Activated T-helper 2 cell treated with anti-CD3 and anti-CD28 coated beads, Interferon-gamma antibody, Interleukin-2, Interleukin-4, amounts not matched to agents 10 μg/mL and 5 μg/mL and 100 μg/mL, durations not matched to agents 14 hours and 24 hours and 36 hours (primary cell): Measurements from ENCODE around the gene KRTAP5-6. TPM values are rescaled to one million over a fixed set of nuclear protein-coding genes. Genes with fewer than 3 reads are reported as not detected.

ENCODE experiments used
- DNase-seq: peaks from one replicate; pipeline ENCODE4 v3.0.0; 2021; ENCODE audit warnings: low spot score
- H3K27ac Mint-ChIP-seq: one replicate; pipeline ENCODE4 v1.8.0; 2021; ENCODE audit warnings: mixed read lengths
- H3K27me3 Mint-ChIP-seq: one replicate; pipeline ENCODE4 v1.8.0; 2021; ENCODE audit warnings: low read depth, mixed read lengths
- H3K36me3 Mint-ChIP-seq: one replicate; pipeline ENCODE4 v1.8.0; 2021; ENCODE audit warnings: low read depth, mixed read lengths
- H3K4me1 Mint-ChIP-seq: one replicate; pipeline ENCODE4 v1.8.0; 2021; ENCODE audit warnings: low read depth, mixed read lengths
- H3K4me3 Mint-ChIP-seq: one replicate; pipeline ENCODE4 v1.8.0; 2021; ENCODE audit warnings: low read depth, mild to moderate bottlenecking, moderate library complexity, mixed read lengths
- H3K9me3 Mint-ChIP-seq: one replicate; pipeline ENCODE4 v1.8.0; 2021; ENCODE audit warnings: mixed read lengths
- intact Hi-C: fragments of 100-400 bp; cut with micrococcal nuclease; formaldehyde crosslinking; loops from one replicate; pipeline ENCODE4 v1.15.1; 2023
- total RNA-seq: library from RNA; stranded (reverse); gene quantifications from 2 replicates; pipeline ENCODE4 v1.2.3, GENCODE V29; 2022

The KRTAP5-6 gene
- total RNA-seq, 1 donor from 2014 or later, result not detected

GRCh38 chr11:1692708-1693326 lies 4.2 kb upstream of the KRTAP5-6 start:
- no peak for DNase-seq
- H3K4me1 Mint-ChIP-seq, result no peaks in the 10 kb centered on the region
- peak overlapping the region; percentile 69 for H3K4me3 Mint-ChIP-seq
- H3K27me3 Mint-ChIP-seq, result peaks cover 24% of the 10 kb centered on the region
- H3K9me3 Mint-ChIP-seq, result no peaks in the 10 kb centered on the region
- H3K36me3 Mint-ChIP-seq, result no peaks in the 10 kb centered on the region
- intact Hi-C loops, result loop anchor here (5.0 to 10.0 kb wide), 2 partner anchors 41 to 462 kb away; no protein-coding TSS in a partner anchor
- H3K27ac Mint-ChIP-seq, result no peak overlapping the region

GRCh38 chr11:1693327-1694063 lies 3.5 kb upstream of the KRTAP5-6 start:
- peak overlapping the region; percentile 69 for H3K4me3 Mint-ChIP-seq
- H3K4me1 Mint-ChIP-seq, result peaks cover 2% of the 10 kb centered on the region

GRCh38 chr11:1694064-1694845 lies 2.7 kb upstream of the KRTAP5-6 start:
- Mint-ChIP-seq H3K4me3 (no peak overlapping the region), H3K9me3 (no peaks in the 10 kb centered on the region), H3K27ac (no peak overlapping the region), H3K27me3 (peaks cover 18% of the 10 kb centered on the region), H3K4me1 (peaks cover 2% of the 10 kb centered on the region), H3K36me3 (no peaks in the 10 kb centered on the region)
- intact Hi-C loops, result loop anchor here (1.0 to 10.0 kb wide), 3 partner anchors 42 to 461 kb away; no protein-coding TSS in a partner anchor
- peak; percentile 66 for DNase-seq

More at GRCh38 chr11:1693327-1694063, 3.5 kb upstream of the KRTAP5-6 start:
- intact Hi-C loops, result loop anchor here (1.0 to 10.0 kb wide), 3 partner anchors 41 to 461 kb away; no protein-coding TSS in a partner anchor
- DNase-seq, result peak; percentile 59
- Mint-ChIP-seq H3K36me3 (no peaks in the 10 kb centered on the region), H3K27ac (peak overlapping the region; percentile 20), H3K27me3 (peaks cover 24% of the 10 kb centered on the region), H3K9me3 (no peaks in the 10 kb centered on the region)

- DNase-seq, result no peak
- no peaks in the 10 kb centered on the region for H3K36me3 Mint-ChIP-seq
- H3K4me1 Mint-ChIP-seq, result peaks cover 2% of the 10 kb centered on the region
- no peak overlapping the region for H3K4me3 Mint-ChIP-seq
- H3K9me3 Mint-ChIP-seq, result no peaks in the 10 kb centered on the region
- intact Hi-C loops, result loop anchor here (1.0 to 10.0 kb wide), 3 partner anchors 43 to 460 kb away; no protein-coding TSS in a partner anchor
- H3K27ac Mint-ChIP-seq, result no peak overlapping the region
- H3K27me3 Mint-ChIP-seq, result peaks cover 16% of the 10 kb centered on the region
Measured at GRCh38 chr11:1694846-1695547, 2.0 kb upstream of the KRTAP5-6 start.

GRCh38 chr11:1695548-1696108 lies 1.4 kb upstream of the KRTAP5-6 start:
- Mint-ChIP-seq H3K4me3 (no peak overlapping the region), H3K9me3 (no peaks in the 10 kb centered on the region), H3K36me3 (no peaks in the 10 kb centered on the region), H3K27me3 (peaks cover 11% of the 10 kb centered on the region), H3K4me1 (peaks cover 2% of the 10 kb centered on the region), H3K27ac (no peak overlapping the region)
- DNase-seq, result no peak
- intact Hi-C loops, result loop anchor here (10.0 kb wide), 1 partner anchor 459 kb away; no protein-coding TSS in a partner anchor

- DNase-seq, result no peak
- Mint-ChIP-seq H3K4me3 (no peak overlapping the region), H3K27ac (no peak overlapping the region), H3K27me3 (peaks cover 11% of the 10 kb centered on the region), H3K9me3 (peaks cover 12% of the 10 kb centered on the region), H3K4me1 (peaks cover 11% of the 10 kb centered on the region), H3K36me3 (no peaks in the 10 kb centered on the region)
- intact Hi-C loops, result loop anchor here (10.0 kb wide), 1 partner anchor 455 kb away; no protein-coding TSS in a partner anchor
Measured at GRCh38 chr11:1699771-1700170, 2.8 kb downstream of the KRTAP5-6 start.

- intact Hi-C loops, result no loop called here
- no peak overlapping the region for H3K27ac Mint-ChIP-seq
- no peaks in the 10 kb centered on the region for H3K36me3 Mint-ChIP-seq
- peaks cover 8% of the 10 kb centered on the region for H3K27me3 Mint-ChIP-seq
- DNase-seq, result no peak
- no peak overlapping the region for H3K4me3 Mint-ChIP-seq
- peaks cover 12% of the 10 kb centered on the region for H3K9me3 Mint-ChIP-seq
- H3K4me1 Mint-ChIP-seq, result peaks cover 21% of the 10 kb centered on the region
Measured at GRCh38 chr11:1701091-1701807, 4.3 kb downstream of the KRTAP5-6 start.

GRCh38 chr11:1702506-1702905 lies 5.5 kb downstream of the KRTAP5-6 start:
- no peak for DNase-seq
- H3K27me3 Mint-ChIP-seq, result peaks cover 6% of the 10 kb centered on the region
- peaks cover 12% of the 10 kb centered on the region for H3K9me3 Mint-ChIP-seq
- H3K36me3 Mint-ChIP-seq, result no peaks in the 10 kb centered on the region
- no peak overlapping the region for H3K27ac Mint-ChIP-seq
- intact Hi-C loops, result no loop called here
- peaks cover 25% of the 10 kb centered on the region for H3K4me1 Mint-ChIP-seq
- no peak overlapping the region for H3K4me3 Mint-ChIP-seq

GRCh38 chr11:1703146-1703545 lies 6.2 kb downstream of the KRTAP5-6 start:
- intact Hi-C loops, result no loop called here
- no peaks in the 10 kb centered on the region for H3K36me3 Mint-ChIP-seq
- no peak overlapping the region for H3K4me3 Mint-ChIP-seq
- peaks cover 7% of the 10 kb centered on the region for H3K27me3 Mint-ChIP-seq
- no peak for DNase-seq
- peaks cover 25% of the 10 kb centered on the region for H3K4me1 Mint-ChIP-seq
- no peak overlapping the region for H3K27ac Mint-ChIP-seq
- peaks cover 12% of the 10 kb centered on the region for H3K9me3 Mint-ChIP-seq

- intact Hi-C loops, result no loop called here
- no peak for DNase-seq
- H3K9me3 Mint-ChIP-seq, result peaks cover 12% of the 10 kb centered on the region
- no peak overlapping the region for H3K4me3 Mint-ChIP-seq
- H3K4me1 Mint-ChIP-seq, result peaks cover 24% of the 10 kb centered on the region
- H3K27me3 Mint-ChIP-seq, result peaks cover 17% of the 10 kb centered on the region
- H3K36me3 Mint-ChIP-seq, result no peaks in the 10 kb centered on the region
- H3K27ac Mint-ChIP-seq, result no peak overlapping the region
Measured at GRCh38 chr11:1705126-1706052, 8.4 kb downstream of the KRTAP5-6 start.
